Coronary artery (tissue), 2 donors: ENCODE measurements around the gene SGSH.

Experiments used
- DNase-seq: peaks from one replicate; pipeline ENCODE4 v3.0.0-alpha.2; 2017; ENCODE audit warnings: low spot score
- H3K27ac ChIP-seq, 2 donors: fragments of 200-600 bp; sonication (generic); one replicate each; pipeline ENCODE4 v1.5.1; 2016 to 2019
- H3K4me3 ChIP-seq: fragments of 200-600 bp; sonication (generic); 2 replicates; pipeline ENCODE4 v1.5.1; 2016; ENCODE audit warnings: mild to moderate bottlenecking, moderate library complexity
- CTCF ChIP-seq: fragments of 200-600 bp; sonication (generic); IDR thresholded peaks from one replicate; pipeline ENCODE4 v1.5.1; 2019; ENCODE audit warnings: antibody characterized with exemption

SGSH gene

GRCh38 chr17:80236911-80237310, 16.8 kb upstream of the SGSH start:
- Histone ChIP-seq H3K4me3 (no peak overlapping the region), H3K27ac (no peak overlapping the region)
- TF ChIP-seq CTCF: no peak
- no peak for DNase-seq

- TF ChIP-seq CTCF: no peak
- DNase-seq: no peak
- Histone ChIP-seq H3K4me3 (no peak overlapping the region), H3K27ac (no peak overlapping the region)
These were observed 13.1 kb upstream of the SGSH start for GRCh38 chr17:80233202-80233601.

- no peak for DNase-seq
- Histone ChIP-seq H3K27ac (no peak overlapping the region), H3K4me3 (no peak overlapping the region)
- TF ChIP-seq CTCF: no peak
These were observed 12.3 kb upstream of the SGSH start for GRCh38 chr17:80232438-80232837.

- DNase-seq: no peak
- no peak overlapping the region for H3K4me3 ChIP-seq
- H3K27ac ChIP-seq: no peak overlapping the region
- no peak for TF ChIP-seq CTCF
These were observed 8.9 kb upstream of the SGSH start for GRCh38 chr17:80229011-80229410.

- Histone ChIP-seq H3K4me3 (no peak overlapping the region), H3K27ac (no peak overlapping the region)
- DNase-seq: no peak
- no peak for TF ChIP-seq CTCF
These were observed 8.3 kb upstream of the SGSH start for GRCh38 chr17:80228477-80228876.

- no peak for TF ChIP-seq CTCF
- Histone ChIP-seq H3K27ac (no peak overlapping the region), H3K4me3 (no peak overlapping the region)
- no peak for DNase-seq
These were observed 7.5 kb upstream of the SGSH start for GRCh38 chr17:80227666-80228065.

- no peak for DNase-seq
- no peak overlapping the region for H3K4me3 ChIP-seq
- no peak for TF ChIP-seq CTCF
- H3K27ac ChIP-seq: no peak overlapping the region
These were observed 7.0 kb upstream of the SGSH start for GRCh38 chr17:80227156-80227555.
